SJSA1 (cell line): Measurements from ENCODE around the gene UNC93B1. TPM values are rescaled to one million over a fixed set of nuclear protein-coding genes. Genes with fewer than 3 reads are reported as not detected.

Source experiments
- DNase-seq, 2 experiments: peaks; one replicate each; pipeline ENCODE4 v3.0.0-alpha.2; 2015 to 2020; ENCODE audit warnings: low spot score in 2 of 2, low read depth in 1 of 2
- H3K27ac ChIP-seq: fragments of 250-450 bp; sonication (Bioruptor Pico); 2 replicates; pipeline ENCODE4 v1.5.1; 2020; ENCODE audit warnings: mild to moderate bottlenecking, moderate library complexity
- H3K27me3 ChIP-seq: fragments of 250-450 bp; sonication (Bioruptor Pico); replicated peaks from 2 replicates; pipeline ENCODE4 v1.5.1; 2020; ENCODE audit warnings: mild to moderate bottlenecking, moderate library complexity
- H3K36me3 ChIP-seq: fragments of 250-450 bp; sonication (Bioruptor Pico); 2 replicates; pipeline ENCODE4 v1.5.1; 2020; ENCODE audit warnings: mild to moderate bottlenecking
- H3K4me1 ChIP-seq: fragments of 250-450 bp; sonication (Bioruptor Pico); replicated peaks from 2 replicates; pipeline ENCODE4 v1.6.1; 2021; ENCODE audit warnings: mild to moderate bottlenecking
- H3K4me3 ChIP-seq: fragments of 250-450 bp; sonication (Bioruptor Pico); 2 replicates; pipeline ENCODE4 v1.5.1; 2020; ENCODE audit warnings: mild to moderate bottlenecking
- H3K9me3 ChIP-seq: fragments of 250-450 bp; sonication (Bioruptor Pico); replicated peaks from 2 replicates; pipeline ENCODE4 v1.5.1; 2020; ENCODE audit warnings: mild to moderate bottlenecking
- total RNA-seq: library from RNA; depleted of rRNA; stranded (reverse); fragments of >200 nt; shearing (Covaris generic); gene quantifications from 2 replicates; pipeline ENCODE4 v1.2.3, GENCODE V29; 2014

The UNC93B1 gene
- total RNA-seq, 1 experiment from 2014 or later, result 53.8 TPM

- H3K27ac ChIP-seq, result no peak overlapping the region
- H3K4me3 ChIP-seq, result no peak overlapping the region
- no peaks in the 10 kb centered on the region for H3K9me3 ChIP-seq
- H3K4me1 ChIP-seq, result peaks cover 27% of the 10 kb centered on the region
- no peak for DNase-seq
- H3K36me3 ChIP-seq, result peaks cover 91% of the 10 kb centered on the region
- no peaks in the 10 kb centered on the region for H3K27me3 ChIP-seq
Measured at GRCh38 chr11:68043349-68044144, 39.6 kb upstream of the UNC93B1 start.

DNA sequence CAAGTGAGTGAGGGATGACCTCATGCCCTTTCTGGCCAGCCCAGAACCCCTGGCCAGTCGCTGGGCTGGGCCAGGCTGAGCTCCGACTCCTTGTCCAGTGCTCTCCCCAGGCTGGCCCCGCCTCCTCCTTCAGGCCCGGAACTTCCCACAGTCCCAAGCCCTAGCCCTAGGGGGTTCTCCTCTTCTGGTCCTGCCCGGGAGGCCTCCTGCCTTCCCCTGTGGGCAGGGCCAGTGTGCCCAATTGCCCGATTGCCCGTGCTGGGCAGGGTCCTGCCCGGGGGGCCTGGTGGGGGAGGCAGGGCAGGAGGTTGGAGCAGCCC is 39.1 kb upstream of the UNC93B1 start:
- Histone ChIP-seq H3K36me3 (peaks cover 86% of the 10 kb centered on the region), H3K27me3 (no peaks in the 10 kb centered on the region), H3K27ac (no peak overlapping the region), H3K4me3 (no peak overlapping the region), H3K9me3 (no peaks in the 10 kb centered on the region), H3K4me1 (peaks cover 32% of the 10 kb centered on the region)
- DNase-seq, result no peak

DNA sequence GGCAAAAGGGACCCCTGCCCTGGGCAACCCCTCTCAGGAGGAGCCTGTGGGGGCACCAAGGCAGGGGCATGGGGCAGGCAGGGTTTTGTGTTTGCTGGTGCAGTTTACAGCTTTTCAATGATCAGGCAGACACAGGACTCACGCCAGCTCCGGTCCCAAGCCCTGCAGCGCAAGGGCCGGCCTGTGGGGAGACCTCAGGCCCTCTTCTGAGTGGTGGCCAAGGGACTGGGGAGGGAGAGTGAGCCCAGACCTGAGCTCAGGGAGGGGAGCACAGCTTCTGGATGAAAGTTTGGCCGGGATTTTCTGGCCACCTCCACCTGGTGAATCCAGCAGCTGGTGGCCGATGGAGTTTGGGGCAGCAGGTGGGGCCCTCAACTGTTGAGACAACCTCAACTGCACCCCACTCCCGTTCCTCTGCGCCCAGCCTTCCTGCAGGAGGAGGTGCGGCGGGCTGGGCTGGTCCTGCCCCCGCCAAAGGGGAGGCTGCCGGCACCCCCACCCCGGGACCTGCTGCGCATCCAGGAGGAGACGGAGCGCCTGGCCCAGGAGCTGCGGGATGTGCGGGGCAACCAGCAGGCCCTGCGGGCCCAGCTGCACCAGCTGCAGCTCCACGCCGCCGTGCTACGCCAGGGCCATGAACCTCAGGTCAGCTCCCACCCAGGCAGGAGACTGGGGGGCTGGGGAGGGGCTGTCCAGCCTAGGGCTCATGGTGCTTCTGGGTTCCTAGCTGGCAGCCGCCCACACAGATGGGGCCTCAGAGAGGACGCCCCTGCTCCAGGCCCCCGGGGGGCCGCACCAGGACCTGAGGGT is 38.5 kb upstream of the UNC93B1 start:
- H3K4me1 ChIP-seq, result peaks cover 35% of the 10 kb centered on the region
- H3K4me3 ChIP-seq, result no peak overlapping the region
- H3K36me3 ChIP-seq, result peaks cover 80% of the 10 kb centered on the region
- no peak overlapping the region for H3K27ac ChIP-seq
- no peak for DNase-seq
- no peaks in the 10 kb centered on the region for H3K27me3 ChIP-seq
- no peaks in the 10 kb centered on the region for H3K9me3 ChIP-seq

GRCh38 chr11:68041617-68042218 is 37.8 kb upstream of the UNC93B1 start:
- Histone ChIP-seq H3K27me3 (no peaks in the 10 kb centered on the region), H3K36me3 (peaks cover 79% of the 10 kb centered on the region), H3K27ac (no peak overlapping the region), H3K4me1 (peaks cover 35% of the 10 kb centered on the region), H3K9me3 (no peaks in the 10 kb centered on the region), H3K4me3 (no peak overlapping the region)
- DNase-seq, result no peak

DNA sequence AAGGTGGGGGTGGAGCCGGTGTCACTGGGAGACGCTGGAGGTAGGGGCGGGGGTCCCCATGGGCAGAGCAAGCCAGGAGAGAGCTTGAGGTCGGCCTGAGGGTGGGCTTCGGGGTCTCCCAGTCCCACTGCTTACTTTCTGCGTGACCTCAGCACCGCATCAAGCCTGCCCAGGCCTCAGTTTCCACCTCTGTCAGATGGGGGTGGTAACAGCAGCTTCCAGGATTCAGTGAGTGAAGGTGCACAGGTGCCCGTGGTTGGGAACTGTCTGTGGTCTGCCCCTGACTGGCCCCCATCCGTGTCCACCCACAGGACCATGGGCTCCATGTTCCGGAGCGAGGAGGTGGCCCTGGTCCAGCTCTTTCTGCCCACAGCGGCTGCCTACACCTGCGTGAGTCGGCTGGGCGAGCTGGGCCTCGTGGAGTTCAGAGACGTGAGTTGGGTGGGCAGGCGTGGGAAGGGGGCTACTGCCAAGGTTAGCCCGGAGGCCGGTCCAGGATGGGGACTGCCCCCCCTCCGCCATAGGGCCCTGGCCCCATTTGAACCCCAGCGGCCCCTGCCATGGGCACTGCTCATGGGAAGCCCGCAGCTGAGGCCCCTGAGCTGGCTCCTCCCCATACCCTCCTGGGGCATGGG is 37.2 kb upstream of the UNC93B1 start:
- Histone ChIP-seq H3K4me1 (peaks cover 35% of the 10 kb centered on the region), H3K4me3 (peak overlapping the region; percentile 67), H3K27me3 (no peaks in the 10 kb centered on the region), H3K27ac (peak overlapping the region; percentile 68), H3K36me3 (peaks cover 79% of the 10 kb centered on the region), H3K9me3 (no peaks in the 10 kb centered on the region)
- DNase-seq, result no peak

GRCh38 chr11:68040101-68040956 is 36.4 kb upstream of the UNC93B1 start:
- Histone ChIP-seq H3K4me1 (peaks cover 35% of the 10 kb centered on the region), H3K4me3 (peak overlapping the region; percentile 67), H3K27ac (peak overlapping the region; percentile 68), H3K36me3 (peaks cover 76% of the 10 kb centered on the region), H3K27me3 (no peaks in the 10 kb centered on the region), H3K9me3 (no peaks in the 10 kb centered on the region)
- peak in 1 of 2 experiments; percentile 78 for DNase-seq

DNA sequence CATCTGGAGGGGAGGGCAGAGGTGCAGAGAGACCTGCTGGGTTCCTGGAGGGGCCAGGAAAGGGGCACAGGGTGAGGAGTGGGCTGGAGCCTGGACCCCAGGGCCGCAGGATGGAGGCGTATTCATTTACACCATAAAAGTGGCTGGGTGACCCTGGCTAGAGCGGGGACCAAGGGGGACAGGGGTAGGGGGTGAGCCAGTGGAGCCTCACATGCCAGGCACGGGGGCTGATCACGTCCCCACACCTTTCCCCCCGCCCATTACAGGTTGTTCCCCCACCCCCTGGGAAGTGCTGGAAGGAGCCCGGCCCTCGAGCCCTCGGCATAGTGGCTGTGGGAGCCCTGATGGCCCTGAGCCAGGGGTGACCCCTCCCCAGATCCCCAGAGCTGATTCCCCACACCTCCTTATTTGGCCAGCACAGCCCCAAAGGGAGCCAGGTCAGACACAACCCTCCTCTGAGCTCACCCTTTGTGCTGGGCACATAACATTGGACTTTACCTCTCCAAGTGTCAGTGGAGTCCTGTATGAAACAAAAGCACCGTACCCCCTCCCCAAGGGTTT is 35.7 kb upstream of the UNC93B1 start:
- peak overlapping the region; percentile 67 for H3K4me3 ChIP-seq
- peaks cover 35% of the 10 kb centered on the region for H3K4me1 ChIP-seq
- H3K27ac ChIP-seq, result peak overlapping the region; percentile 68
- DNase-seq, result no peak
- H3K27me3 ChIP-seq, result no peaks in the 10 kb centered on the region
- H3K9me3 ChIP-seq, result no peaks in the 10 kb centered on the region
- H3K36me3 ChIP-seq, result peaks cover 74% of the 10 kb centered on the region

GRCh38 chr11:68038718-68039525 is 35.0 kb upstream of the UNC93B1 start, which contains the start of gene TCIRG1:
TSS of gene TCIRG1 (plus strand) at chr11:68039025. CDS start at chr11:68041272, 2,247 bp downstream.
- Histone ChIP-seq H3K27ac (peak within 1 kb of the TSS; percentile 68), H3K4me1 (peaks cover 35% of the 10 kb centered on the region), H3K9me3 (no peaks in the 10 kb centered on the region), H3K36me3 (peaks cover 74% of the 10 kb centered on the region), H3K27me3 (no peaks in the 10 kb centered on the region), H3K4me3 (peak within 1 kb of the TSS; percentile 67)
- DNase-seq, result peak; percentile 92 to 97

DNA sequence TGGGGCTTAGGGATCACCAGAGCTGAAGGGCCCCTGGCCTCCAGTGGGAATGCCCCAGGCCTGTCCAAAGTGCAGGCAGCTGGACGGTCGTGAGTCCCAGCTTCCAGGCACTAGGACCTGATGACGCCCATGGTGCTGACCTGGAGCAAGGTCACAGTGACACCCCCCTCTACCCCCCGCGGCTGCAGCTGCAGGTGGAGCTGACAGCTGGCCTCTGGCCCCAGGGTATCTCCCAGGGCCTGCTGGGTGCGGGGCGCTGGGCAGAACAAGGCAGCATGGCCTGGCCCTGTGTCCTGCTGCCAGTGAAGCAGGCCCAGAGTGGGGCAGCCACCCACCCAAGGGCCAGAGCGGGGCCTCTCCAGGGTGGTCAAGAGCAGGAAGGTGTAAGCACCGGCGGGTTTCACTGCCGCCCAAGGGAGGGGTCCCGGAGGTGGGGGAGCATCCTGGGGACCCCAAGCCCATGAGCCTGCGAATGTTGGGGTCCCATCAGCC is 34.4 kb upstream of the UNC93B1 start:
- Histone ChIP-seq H3K4me1 (peaks cover 35% of the 10 kb centered on the region), H3K36me3 (peaks cover 74% of the 10 kb centered on the region), H3K9me3 (no peaks in the 10 kb centered on the region), H3K4me3 (peak overlapping the region; percentile 67), H3K27ac (peak overlapping the region; percentile 61), H3K27me3 (no peaks in the 10 kb centered on the region)
- DNase-seq, result no peak

- Histone ChIP-seq H3K4me3 (no peak overlapping the region), H3K9me3 (no peaks in the 10 kb centered on the region), H3K4me1 (peaks cover 35% of the 10 kb centered on the region), H3K36me3 (peaks cover 74% of the 10 kb centered on the region), H3K27ac (no peak overlapping the region), H3K27me3 (no peaks in the 10 kb centered on the region)
- no peak for DNase-seq
Measured at GRCh38 chr11:68037411-68038225, 33.7 kb upstream of the UNC93B1 start.

DNA sequence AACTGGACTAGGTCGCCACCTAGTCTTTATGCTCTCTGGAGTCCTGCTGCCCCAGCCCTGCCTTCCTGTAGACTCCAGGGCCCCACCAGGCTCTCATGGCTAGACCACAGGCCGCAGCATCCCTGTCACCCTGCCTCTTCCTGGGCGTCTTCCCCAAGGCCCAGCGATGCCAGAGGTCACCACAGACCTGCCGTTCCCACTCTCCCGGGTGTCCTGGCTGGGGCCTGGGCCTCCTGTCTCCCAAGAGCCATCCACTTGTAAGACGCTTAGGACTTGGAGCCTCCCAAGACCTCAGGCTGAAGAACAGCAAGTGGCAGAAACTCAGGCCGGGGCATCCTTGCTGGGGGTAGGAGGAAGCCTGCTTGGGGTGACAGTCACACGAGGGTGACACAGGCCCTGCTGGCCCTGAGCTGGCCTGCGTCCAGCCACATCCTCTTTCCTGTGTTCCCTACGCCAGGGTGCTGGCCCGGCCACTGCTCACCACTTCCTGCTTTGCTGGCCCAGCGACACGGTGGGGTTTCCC is 32.9 kb upstream of the UNC93B1 start:
- no peak overlapping the region for H3K4me3 ChIP-seq
- no peak for DNase-seq

More for the DNA sequence above, 32.9 kb upstream of the UNC93B1 start:
- no peak overlapping the region for H3K27ac ChIP-seq
- no peaks in the 10 kb centered on the region for H3K27me3 ChIP-seq
- H3K4me1 ChIP-seq, result peaks cover 39% of the 10 kb centered on the region
- no peaks in the 10 kb centered on the region for H3K9me3 ChIP-seq
- H3K36me3 ChIP-seq, result peaks cover 74% of the 10 kb centered on the region
